GM19438 (cell line): ENCODE measurements around the gene C11orf58.
A peak's percentile ranks its signal among the peaks of the same experiment; 100 is the strongest.

ENCODE experiments used
- ATAC-seq: cut with Tn5 transposase; IDR thresholded peaks from one replicate; pipeline ENCODE4 v1.9.1; 2021; ENCODE audit warnings: low read depth; ENCODE audit not compliant: unreplicated experiment

The C11orf58 gene

GRCh38 chr11:16738193-16738946, at the start of gene C11orf58:
Gene C11orf58 (plus strand): TSS chr11:16738647. CDS start chr11:16738779, 132 bp downstream.
- peak; percentile 94 for ATAC-seq

GRCh38 chr11:16690086-16690485, 48.4 kb upstream of the C11orf58 start:
- no peak for ATAC-seq

GRCh38 chr11:16703795-16704194, 34.7 kb upstream of the C11orf58 start:
- no peak for ATAC-seq

- no peak for ATAC-seq
Observed at GRCh38 chr11:16713594-16713993, 24.9 kb upstream of the C11orf58 start.

- no peak for ATAC-seq
Observed at GRCh38 chr11:16722581-16723344, 15.7 kb upstream of the C11orf58 start.

- ATAC-seq, result no peak
Observed at GRCh38 chr11:16727806-16728205, 10.6 kb upstream of the C11orf58 start.

GRCh38 chr11:16737818-16738192, 642 bp upstream of the C11orf58 start:
- ATAC-seq, result peak; percentile 17

- ATAC-seq, result peak; percentile 2
Observed at GRCh38 chr11:16738947-16739815, 734 bp downstream of the C11orf58 start.

- ATAC-seq, result no peak
Observed at GRCh38 chr11:16741473-16741872, 3.0 kb downstream of the C11orf58 start.

- no peak for ATAC-seq
Observed at GRCh38 chr11:16743478-16743877, 5.0 kb downstream of the C11orf58 start.

GRCh38 chr11:16744128-16744725, 5.8 kb downstream of the C11orf58 start:
- ATAC-seq, result no peak

GRCh38 chr11:16745950-16746605, 7.6 kb downstream of the C11orf58 start:
- ATAC-seq, result no peak

GRCh38 chr11:16749092-16749491, 10.6 kb downstream of the C11orf58 start:
- ATAC-seq, result no peak

GRCh38 chr11:16749666-16750065, 11.2 kb downstream of the C11orf58 start:
- no peak for ATAC-seq

- ATAC-seq, result no peak
Observed at GRCh38 chr11:16750417-16750816, 12.0 kb downstream of the C11orf58 start.

GRCh38 chr11:16758382-16759024, 20.1 kb downstream of the C11orf58 start:
- ATAC-seq, result no peak

GRCh38 chr11:16759857-16760508, 21.5 kb downstream of the C11orf58 start:
- ATAC-seq, result no peak

GRCh38 chr11:16763746-16764145, 25.3 kb downstream of the C11orf58 start:
- no peak for ATAC-seq

- no peak for ATAC-seq
Observed at GRCh38 chr11:16764888-16765287, 26.4 kb downstream of the C11orf58 start.
